ENCODE measurements around the gene MCAM. TPM values are rescaled to one million over a fixed set of nuclear protein-coding genes. Genes with fewer than 3 reads are reported as not detected.

Gene MCAM
- total RNA-seq, 4 donors from 2014 or later, result 27.5 to 112 (median 66.2) TPM

GRCh38 chr11:119282495-119282894, 34.4 kb downstream of the MCAM start:
- H3K9me3 ChIP-seq, result no peaks in the 10 kb centered on the region
- H3K27ac ChIP-seq, result no peak overlapping the region
- TF ChIP-seq POLR2A (IDR thresholded peaks at IDR 0.05) (no peak), CTCF (IDR thresholded peaks at IDR 0.05) (no peak)
- H3K4me1 ChIP-seq, result no peaks in the 10 kb centered on the region
- H3K36me3 ChIP-seq, result peaks cover 0 to 38% (median 0%) of the 10 kb centered on the region in 3 donors
- no peak for DNase-seq
- H3K4me3 ChIP-seq, result no peak overlapping the region
- no peaks in the 10 kb centered on the region for H3K27me3 ChIP-seq

GRCh38 chr11:119277660-119278059, 39.3 kb downstream of the MCAM start:
- Histone ChIP-seq H3K27ac (no peak overlapping the region), H3K9me3 (no peaks in the 10 kb centered on the region), H3K4me3 (no peak overlapping the region), H3K36me3 (peaks cover 0 to 58% (median 0%) of the 10 kb centered on the region in 3 donors), H3K27me3 (no peaks in the 10 kb centered on the region), H3K4me1 (no peaks in the 10 kb centered on the region)
- TF ChIP-seq POLR2A (IDR thresholded peaks at IDR 0.05) (no peak), CTCF (IDR thresholded peaks at IDR 0.05) (no peak)
- DNase-seq, result no peak

- no peak for TF ChIP-seq CTCF (IDR thresholded peaks at IDR 0.05)
- TF ChIP-seq POLR2A (IDR thresholded peaks at IDR 0.05), result no peak
- H3K4me3 ChIP-seq, result no peak overlapping the region
- H3K27me3 ChIP-seq, result no peaks in the 10 kb centered on the region
- peaks cover 0 to 50% (median 0%) of the 10 kb centered on the region in 3 donors for H3K36me3 ChIP-seq
- H3K27ac ChIP-seq, result no peak overlapping the region
- no peaks in the 10 kb centered on the region for H3K4me1 ChIP-seq
- no peak for DNase-seq
- H3K9me3 ChIP-seq, result no peaks in the 10 kb centered on the region
These were observed 43.2 kb downstream of the MCAM start for GRCh38 chr11:119273721-119274120.

- Histone ChIP-seq H3K9me3 (no peaks in the 10 kb centered on the region), H3K27me3 (no peaks in the 10 kb centered on the region), H3K4me3 (no peak overlapping the region), H3K4me1 (peaks cover 0 to under 1% (median 0%) of the 10 kb centered on the region in 4 donors), H3K27ac (no peak overlapping the region), H3K36me3 (peaks cover 0 to 6% (median 0%) of the 10 kb centered on the region in 3 donors)
- TF ChIP-seq POLR2A (IDR thresholded peaks at IDR 0.05), result no peak
- no peak for TF ChIP-seq CTCF (IDR thresholded peaks at IDR 0.05)
- no peak for DNase-seq
These were observed 49.3 kb downstream of the MCAM start for GRCh38 chr11:119267645-119268044.

GRCh38 chr11:119266517-119267255, 50.2 kb downstream of the MCAM start:
- Histone ChIP-seq H3K4me1 (peaks cover 0 to 8% (median 0%) of the 10 kb centered on the region in 4 donors), H3K36me3 (peaks cover 0 to under 1% (median 0%) of the 10 kb centered on the region in 3 donors), H3K4me3 (no peak overlapping the region), H3K27me3 (no peaks in the 10 kb centered on the region), H3K27ac (no peak overlapping the region), H3K9me3 (no peaks in the 10 kb centered on the region)
- DNase-seq, result no peak
- TF ChIP-seq POLR2A (IDR thresholded peaks at IDR 0.05) (no peak), CTCF (IDR thresholded peaks at IDR 0.05) (no peak)

Measured in Peyer's patch (tissue), 4 donors.